ENCODE measurements around the gene ADAMTSL2.
A peak's percentile ranks its signal among the peaks of the same experiment; 100 is the strongest.

Gene ADAMTSL2

GRCh38 chr9:133609311-133610098, 75.0 kb downstream of the ADAMTSL2 start, which contains the start of gene FAM163B:
TSS of gene FAM163B (minus strand) at chr9:133609389. CDS start at chr9:133580223, 29,166 bp downstream.
- H3K27me3 ChIP-seq (ENCODE audit: control insufficient read depth, insufficient read depth, low read length): peaks cover 35% of the 10 kb centered on the region
- no peaks in the 10 kb centered on the region for H3K9me3 ChIP-seq (ENCODE audit: control insufficient read depth, low read depth, low read length)
- no peak within 1 kb of the TSS for H3K27ac ChIP-seq (ENCODE audit: low read length)
- H3K9ac ChIP-seq (ENCODE audit: low read length): no peak within 1 kb of the TSS
- peak within 1 kb of the TSS; percentile 32 for H3K4me3 ChIP-seq (ENCODE audit: low read length)
- peaks cover 3% of the 10 kb centered on the region for H3K4me1 ChIP-seq (ENCODE audit: control insufficient read depth, low read depth, low read length)
- no peaks in the 10 kb centered on the region for H3K36me3 ChIP-seq (ENCODE audit: control insufficient read depth, low read depth, low read length)

GRCh38 chr9:133610845-133611244, 76.3 kb downstream of the ADAMTSL2 start:
- Histone ChIP-seq H3K4me1 (ENCODE audit: control insufficient read depth, low read depth, low read length) (peaks cover 3% of the 10 kb centered on the region), H3K9me3 (ENCODE audit: control insufficient read depth, low read depth, low read length) (no peaks in the 10 kb centered on the region), H3K27me3 (ENCODE audit: control insufficient read depth, insufficient read depth, low read length) (peaks cover 35% of the 10 kb centered on the region), H3K4me3 (ENCODE audit: low read length) (no peak overlapping the region), H3K9ac (ENCODE audit: low read length) (no peak overlapping the region), H3K36me3 (ENCODE audit: control insufficient read depth, low read depth, low read length) (no peaks in the 10 kb centered on the region), H3K27ac (ENCODE audit: low read length) (no peak overlapping the region)

- peaks cover 3% of the 10 kb centered on the region for H3K4me1 ChIP-seq (ENCODE audit: control insufficient read depth, low read depth, low read length)
- no peak overlapping the region for H3K9ac ChIP-seq (ENCODE audit: low read length)
- H3K27me3 ChIP-seq (ENCODE audit: control insufficient read depth, insufficient read depth, low read length): peaks cover 31% of the 10 kb centered on the region
- H3K9me3 ChIP-seq (ENCODE audit: control insufficient read depth, low read depth, low read length): no peaks in the 10 kb centered on the region
- no peak overlapping the region for H3K27ac ChIP-seq (ENCODE audit: low read length)
- no peak overlapping the region for H3K4me3 ChIP-seq (ENCODE audit: low read length)
- no peaks in the 10 kb centered on the region for H3K36me3 ChIP-seq (ENCODE audit: control insufficient read depth, low read depth, low read length)
These were observed 77.5 kb downstream of the ADAMTSL2 start for GRCh38 chr9:133612051-133612450.

GRCh38 chr9:133612816-133613215, 78.3 kb downstream of the ADAMTSL2 start:
- Histone ChIP-seq H3K9ac (ENCODE audit: low read length) (no peak overlapping the region), H3K27me3 (ENCODE audit: control insufficient read depth, insufficient read depth, low read length) (peaks cover 23% of the 10 kb centered on the region), H3K4me1 (ENCODE audit: control insufficient read depth, low read depth, low read length) (peaks cover 3% of the 10 kb centered on the region), H3K4me3 (ENCODE audit: low read length) (no peak overlapping the region), H3K36me3 (ENCODE audit: control insufficient read depth, low read depth, low read length) (no peaks in the 10 kb centered on the region), H3K9me3 (ENCODE audit: control insufficient read depth, low read depth, low read length) (no peaks in the 10 kb centered on the region), H3K27ac (ENCODE audit: low read length) (no peak overlapping the region)

- H3K36me3 ChIP-seq (ENCODE audit: control insufficient read depth, low read depth, low read length): no peaks in the 10 kb centered on the region
- H3K4me1 ChIP-seq (ENCODE audit: control insufficient read depth, low read depth, low read length): peaks cover 3% of the 10 kb centered on the region
- peaks cover 17% of the 10 kb centered on the region for H3K27me3 ChIP-seq (ENCODE audit: control insufficient read depth, insufficient read depth, low read length)
- no peaks in the 10 kb centered on the region for H3K9me3 ChIP-seq (ENCODE audit: control insufficient read depth, low read depth, low read length)
- H3K4me3 ChIP-seq (ENCODE audit: low read length): no peak overlapping the region
- no peak overlapping the region for H3K27ac ChIP-seq (ENCODE audit: low read length)
- H3K9ac ChIP-seq (ENCODE audit: low read length): no peak overlapping the region
These were observed 78.9 kb downstream of the ADAMTSL2 start for GRCh38 chr9:133613432-133613831.

- Histone ChIP-seq H3K36me3 (ENCODE audit: control insufficient read depth, low read depth, low read length) (no peaks in the 10 kb centered on the region), H3K9me3 (ENCODE audit: control insufficient read depth, low read depth, low read length) (no peaks in the 10 kb centered on the region), H3K9ac (ENCODE audit: low read length) (no peak overlapping the region), H3K27ac (ENCODE audit: low read length) (no peak overlapping the region), H3K27me3 (ENCODE audit: control insufficient read depth, insufficient read depth, low read length) (peaks cover 12% of the 10 kb centered on the region), H3K4me1 (ENCODE audit: control insufficient read depth, low read depth, low read length) (peaks cover 3% of the 10 kb centered on the region), H3K4me3 (ENCODE audit: low read length) (no peak overlapping the region)
These were observed 79.6 kb downstream of the ADAMTSL2 start for GRCh38 chr9:133614056-133614455.

GRCh38 chr9:133614678-133615077, 80.2 kb downstream of the ADAMTSL2 start:
- no peak overlapping the region for H3K4me3 ChIP-seq (ENCODE audit: low read length)
- H3K9ac ChIP-seq (ENCODE audit: low read length): no peak overlapping the region
- H3K36me3 ChIP-seq (ENCODE audit: control insufficient read depth, low read depth, low read length): no peaks in the 10 kb centered on the region
- H3K27ac ChIP-seq (ENCODE audit: low read length): no peak overlapping the region
- peaks cover 9% of the 10 kb centered on the region for H3K27me3 ChIP-seq (ENCODE audit: control insufficient read depth, insufficient read depth, low read length)
- peaks cover under 1% of the 10 kb centered on the region for H3K4me1 ChIP-seq (ENCODE audit: control insufficient read depth, low read depth, low read length)
- H3K9me3 ChIP-seq (ENCODE audit: control insufficient read depth, low read depth, low read length): no peaks in the 10 kb centered on the region

- Histone ChIP-seq H3K36me3 (ENCODE audit: control insufficient read depth, low read depth, low read length) (no peaks in the 10 kb centered on the region), H3K9me3 (ENCODE audit: control insufficient read depth, low read depth, low read length) (no peaks in the 10 kb centered on the region), H3K9ac (ENCODE audit: low read length) (no peak overlapping the region), H3K4me1 (ENCODE audit: control insufficient read depth, low read depth, low read length) (no peaks in the 10 kb centered on the region), H3K27me3 (ENCODE audit: control insufficient read depth, insufficient read depth, low read length) (peaks cover 5% of the 10 kb centered on the region), H3K4me3 (ENCODE audit: low read length) (no peak overlapping the region), H3K27ac (ENCODE audit: low read length) (no peak overlapping the region)
These were observed 80.7 kb downstream of the ADAMTSL2 start for GRCh38 chr9:133615186-133615585.

GRCh38 chr9:133615606-133616188, 81.2 kb downstream of the ADAMTSL2 start:
- Histone ChIP-seq H3K4me3 (ENCODE audit: low read length) (no peak overlapping the region), H3K27me3 (ENCODE audit: control insufficient read depth, insufficient read depth, low read length) (peaks cover 2% of the 10 kb centered on the region), H3K36me3 (ENCODE audit: control insufficient read depth, low read depth, low read length) (no peaks in the 10 kb centered on the region), H3K4me1 (ENCODE audit: control insufficient read depth, low read depth, low read length) (no peaks in the 10 kb centered on the region), H3K27ac (ENCODE audit: low read length) (no peak overlapping the region), H3K9ac (ENCODE audit: low read length) (no peak overlapping the region), H3K9me3 (ENCODE audit: control insufficient read depth, low read depth, low read length) (no peaks in the 10 kb centered on the region)

GRCh38 chr9:133616643-133617405, 82.3 kb downstream of the ADAMTSL2 start:
- no peak overlapping the region for H3K9ac ChIP-seq (ENCODE audit: low read length)
- H3K4me1 ChIP-seq (ENCODE audit: control insufficient read depth, low read depth, low read length): no peaks in the 10 kb centered on the region
- H3K27ac ChIP-seq (ENCODE audit: low read length): no peak overlapping the region
- no peaks in the 10 kb centered on the region for H3K36me3 ChIP-seq (ENCODE audit: control insufficient read depth, low read depth, low read length)
- H3K9me3 ChIP-seq (ENCODE audit: control insufficient read depth, low read depth, low read length): no peaks in the 10 kb centered on the region
- H3K4me3 ChIP-seq (ENCODE audit: low read length): no peak overlapping the region
- no peaks in the 10 kb centered on the region for H3K27me3 ChIP-seq (ENCODE audit: control insufficient read depth, insufficient read depth, low read length)

GRCh38 chr9:133618726-133619125, 84.2 kb downstream of the ADAMTSL2 start:
- H3K9ac ChIP-seq (ENCODE audit: low read length): no peak overlapping the region
- H3K4me3 ChIP-seq (ENCODE audit: low read length): no peak overlapping the region
- no peaks in the 10 kb centered on the region for H3K27me3 ChIP-seq (ENCODE audit: control insufficient read depth, insufficient read depth, low read length)
- no peaks in the 10 kb centered on the region for H3K4me1 ChIP-seq (ENCODE audit: control insufficient read depth, low read depth, low read length)
- no peak overlapping the region for H3K27ac ChIP-seq (ENCODE audit: low read length)
- H3K36me3 ChIP-seq (ENCODE audit: control insufficient read depth, low read depth, low read length): no peaks in the 10 kb centered on the region
- no peaks in the 10 kb centered on the region for H3K9me3 ChIP-seq (ENCODE audit: control insufficient read depth, low read depth, low read length)
